Activated CD8-positive, alpha-beta memory T cell treated with anti-CD3 and anti-CD28 coated beads, Interleukin-2, amount 50 U/mL, for 48 hours (primary cell): ENCODE measurements around the gene AMN1.
"Not testable (repeated sequence)": the region's sequence is repeated elsewhere in the genome, so short reads cannot be mapped to it uniquely, and the experiment has no call there.

Experiments
- DNase-seq: peaks from one replicate; pipeline ENCODE4 v3.0.0-alpha.2; 2020

AMN1 gene

DNA sequence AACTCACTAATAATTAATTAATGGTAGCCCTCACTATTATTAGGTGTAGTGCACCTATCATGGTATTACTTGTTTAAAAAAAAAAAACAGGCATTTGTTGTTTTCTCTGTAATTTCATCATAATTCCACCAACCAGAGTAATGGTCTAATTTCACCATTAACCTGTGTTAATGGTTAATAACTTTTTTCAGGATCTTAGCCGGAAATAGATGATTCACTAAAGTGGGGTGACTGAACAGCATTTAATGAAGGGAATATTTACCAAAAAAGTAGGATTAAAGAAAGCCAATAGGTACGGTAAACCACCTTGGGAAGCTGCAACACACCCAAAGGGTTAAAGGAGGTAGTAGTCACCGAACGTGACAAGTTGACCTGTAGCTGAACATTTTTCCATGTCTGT is 56.3 kb downstream of the AMN1 start:
- no peak for DNase-seq

DNA sequence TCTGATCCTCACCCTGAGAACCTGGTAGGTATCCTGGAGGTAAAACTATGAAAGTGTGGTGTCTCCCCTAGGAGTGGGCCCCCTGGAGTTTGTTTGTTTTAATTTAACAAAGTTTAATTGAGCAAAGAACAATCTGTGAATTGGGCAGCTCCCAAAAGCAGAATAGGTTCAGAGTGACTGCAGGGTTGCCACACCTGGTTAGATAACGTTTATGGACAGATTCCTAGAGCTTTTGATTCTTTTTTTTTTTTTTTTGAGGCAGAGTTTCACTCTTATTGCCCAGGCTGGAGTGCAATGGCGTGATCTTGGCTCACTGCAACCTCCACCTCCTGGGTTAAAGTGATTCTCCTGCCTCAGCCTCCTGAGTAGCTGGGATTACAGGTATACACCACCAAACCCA is 59.2 kb downstream of the AMN1 start:
- not testable (repeated sequence) for DNase-seq

DNA sequence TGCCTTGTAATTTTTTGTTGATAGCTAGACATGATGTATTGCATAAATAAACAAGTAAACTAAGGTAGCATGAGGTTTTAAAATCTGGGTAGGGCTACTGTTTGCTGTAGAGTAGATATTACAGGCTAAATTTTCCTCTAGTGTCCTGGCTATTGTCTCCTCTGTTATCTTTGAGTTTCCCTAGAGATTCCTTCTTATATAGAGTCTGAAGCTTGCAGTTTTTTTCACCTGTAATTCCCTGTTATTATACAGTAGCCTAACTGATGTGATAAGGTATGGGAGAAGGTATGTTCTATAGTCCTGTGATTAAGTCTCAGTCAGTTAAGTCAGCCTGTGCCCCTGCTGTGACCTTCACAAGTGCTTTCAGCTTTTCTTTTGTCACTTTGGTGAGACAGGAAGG is 59.8 kb downstream of the AMN1 start:
- no peak for DNase-seq

DNA sequence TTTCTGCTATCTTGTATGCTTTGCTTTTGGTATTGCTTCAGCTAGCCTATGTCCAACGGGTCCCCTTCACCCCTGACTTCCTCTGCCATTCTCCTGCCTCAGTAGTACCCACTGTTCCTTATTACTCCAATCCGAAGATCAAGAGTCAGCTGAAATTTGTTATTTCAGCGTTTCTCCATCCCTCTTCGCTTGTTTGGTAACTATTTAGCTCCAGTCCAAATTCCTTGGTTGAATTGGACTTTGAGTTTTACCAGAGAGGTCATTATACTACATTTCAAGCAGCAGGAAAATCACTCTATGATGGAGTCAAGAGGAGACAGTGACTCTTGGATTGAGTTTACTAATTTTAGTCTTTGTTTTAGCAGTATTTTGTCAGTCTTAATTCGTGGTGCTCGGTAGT is 64.8 kb downstream of the AMN1 start:
- no peak for DNase-seq

DNA sequence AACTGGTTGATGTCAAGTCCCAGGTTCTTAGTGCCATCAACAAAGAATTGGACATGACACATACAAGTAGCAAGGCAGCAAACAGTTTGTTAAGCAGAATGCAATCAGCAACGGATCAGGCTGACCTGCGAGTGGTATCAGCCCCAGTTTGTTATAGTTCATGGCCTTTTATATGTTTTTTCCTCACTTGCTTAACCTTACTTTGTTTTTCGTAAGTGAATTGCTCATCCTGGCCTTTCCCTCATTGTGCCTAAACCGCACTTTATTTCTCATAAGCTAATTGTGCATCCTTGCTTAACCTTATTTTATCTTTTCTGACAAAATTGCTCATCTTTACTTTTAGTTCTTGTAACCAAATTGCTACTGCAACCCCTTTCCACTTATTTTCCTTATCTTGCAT is 65.2 kb downstream of the AMN1 start:
- DNase-seq: no peak

DNA sequence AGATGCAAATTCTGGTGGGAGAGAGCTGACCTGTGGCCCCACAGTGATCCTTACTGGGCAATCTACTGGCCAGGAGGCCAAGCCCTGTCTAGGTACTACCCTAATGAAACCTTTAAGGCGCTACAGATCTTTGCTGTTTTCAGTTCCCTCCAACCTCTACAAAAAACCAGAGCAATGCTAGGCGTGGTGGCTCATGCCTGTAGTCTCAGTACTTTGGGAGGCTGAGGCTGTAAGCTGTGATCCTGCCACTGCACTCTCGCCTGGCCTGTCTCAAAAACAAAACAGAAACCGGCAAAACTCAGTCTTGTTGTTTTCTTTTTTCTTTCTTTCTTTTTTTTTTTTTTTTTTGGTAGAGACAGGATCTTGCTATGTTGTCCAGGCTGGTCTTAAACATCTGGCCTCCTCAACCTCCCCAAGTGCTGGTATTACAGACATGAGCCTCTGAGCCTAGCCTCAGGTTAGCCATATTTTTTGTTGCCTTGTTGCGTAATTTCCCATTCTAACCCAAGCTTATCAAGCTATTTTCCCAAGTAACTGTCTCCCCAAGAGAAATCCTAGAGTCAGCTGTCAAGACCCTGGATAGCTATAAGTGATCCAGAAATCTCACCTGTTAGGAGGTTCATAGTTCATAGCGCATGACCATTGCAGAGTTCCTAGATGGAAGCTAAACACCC is 66.5 kb downstream of the AMN1 start:
- no peak for DNase-seq

DNA sequence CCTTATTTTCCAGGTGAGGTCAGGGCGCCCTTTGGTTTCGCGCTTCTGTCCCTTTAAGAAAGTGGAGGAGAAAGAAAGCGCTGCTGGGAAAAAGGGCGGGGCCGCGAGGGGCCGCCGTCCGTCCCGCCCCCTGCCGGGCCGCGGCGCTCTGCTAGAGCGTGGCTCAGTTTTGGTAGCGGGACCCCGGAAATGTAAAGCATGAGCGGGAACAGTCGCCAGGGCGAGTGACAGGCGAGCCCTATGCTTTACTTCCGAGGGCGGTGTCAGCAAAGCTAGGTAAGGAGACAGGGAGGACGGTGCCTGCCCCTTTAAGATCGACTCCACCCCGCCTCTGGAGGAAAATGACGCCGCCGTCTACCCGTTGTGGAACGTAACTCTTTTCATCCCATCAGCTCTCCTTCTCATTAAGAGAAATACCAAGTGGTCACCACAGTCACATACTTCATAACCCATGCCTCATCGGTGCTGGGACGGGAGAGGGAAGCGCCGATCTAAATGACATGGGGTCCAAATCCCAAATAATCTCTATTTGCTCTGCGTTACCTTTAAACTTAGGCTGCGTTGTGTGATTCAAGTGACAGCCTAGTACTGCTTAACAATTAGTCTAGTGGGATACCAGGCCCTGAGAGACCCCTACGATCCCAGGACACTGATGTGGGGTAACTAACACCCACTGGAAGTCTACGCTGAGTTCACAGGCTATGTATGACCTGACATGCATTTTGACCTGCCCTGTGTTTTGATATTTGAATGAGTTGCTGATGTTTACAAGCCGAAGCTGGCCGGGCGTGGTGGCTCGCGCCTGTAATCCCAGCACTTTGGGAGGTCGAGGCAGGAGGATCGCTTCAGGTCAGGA is 69.5 kb downstream of the AMN1 start, which contains the start of gene ETFBKMT:
Gene ETFBKMT, plus strand, starts transcription at position 602 of the 856 bp plus-strand sequence. CDS start 2,266 bp downstream, outside the sequence.
- peak; percentile 92 for DNase-seq

DNA sequence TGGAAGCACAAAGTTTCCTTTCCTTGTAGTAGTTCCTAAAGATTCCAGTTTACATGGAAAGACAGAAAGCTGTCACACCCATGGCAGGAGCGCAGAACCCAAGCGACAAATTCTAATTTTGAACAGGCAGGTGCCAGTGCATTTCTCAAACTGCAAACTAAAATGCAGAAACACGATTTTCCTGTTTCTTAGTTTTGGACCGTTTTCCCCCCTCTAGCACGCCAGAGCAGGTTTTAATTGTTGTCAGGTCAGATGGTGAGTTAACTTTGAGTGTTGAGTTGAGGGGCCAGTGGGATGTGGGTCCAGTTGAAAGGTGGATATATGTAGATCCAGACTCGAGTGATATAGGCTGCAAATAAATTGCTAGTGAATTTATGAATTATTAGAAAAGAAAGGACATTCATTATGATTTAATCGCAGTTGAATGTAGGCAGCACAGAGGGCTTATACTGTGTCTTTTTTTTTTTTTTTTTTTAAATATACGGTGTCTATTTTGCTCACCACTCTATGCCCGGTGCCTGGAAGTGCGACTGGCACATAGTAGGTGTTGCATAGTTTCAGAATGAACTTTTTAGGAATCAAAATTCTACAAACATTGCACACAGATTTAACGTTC is 70.2 kb downstream of the AMN1 start:
- DNase-seq: no peak

DNA sequence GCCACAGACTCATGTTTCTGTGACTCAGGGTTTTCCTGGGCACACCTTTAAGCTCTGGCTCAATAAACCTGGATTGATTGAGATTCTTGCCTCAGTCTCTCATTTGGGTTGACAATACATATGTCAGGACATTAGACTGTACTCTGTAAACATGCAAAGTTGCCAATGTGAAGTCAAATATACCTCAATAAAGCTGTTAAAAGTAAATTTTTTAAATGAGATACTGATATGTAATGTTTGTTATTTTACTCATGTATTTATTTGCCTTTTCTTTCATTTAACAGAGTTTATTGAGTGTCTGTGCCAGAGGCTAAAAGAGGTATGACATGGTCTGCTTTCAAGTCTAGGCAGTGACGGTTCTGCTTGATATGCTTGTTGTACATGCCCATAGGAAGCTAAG is 73.0 kb downstream of the AMN1 start:
- DNase-seq: no peak

DNA sequence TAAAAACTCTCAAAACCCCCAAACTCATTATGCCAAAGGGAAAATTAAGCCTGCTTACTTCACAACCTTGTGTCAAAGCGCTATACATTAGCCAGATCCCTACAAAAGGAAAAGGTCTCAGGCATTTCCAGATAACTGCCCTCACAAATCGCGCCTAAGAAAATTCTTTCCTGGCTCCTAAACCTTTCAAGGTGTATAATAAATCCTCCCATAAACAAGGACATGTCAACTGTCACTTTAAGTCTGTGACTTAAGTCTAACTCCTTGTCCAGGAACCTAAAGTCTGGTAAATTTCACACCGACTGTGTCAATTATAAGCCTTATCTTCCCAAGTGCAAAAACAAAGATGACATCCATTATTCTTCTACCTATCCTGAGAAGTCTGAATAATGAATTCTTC is 73.6 kb downstream of the AMN1 start:
- DNase-seq: no peak

DNA sequence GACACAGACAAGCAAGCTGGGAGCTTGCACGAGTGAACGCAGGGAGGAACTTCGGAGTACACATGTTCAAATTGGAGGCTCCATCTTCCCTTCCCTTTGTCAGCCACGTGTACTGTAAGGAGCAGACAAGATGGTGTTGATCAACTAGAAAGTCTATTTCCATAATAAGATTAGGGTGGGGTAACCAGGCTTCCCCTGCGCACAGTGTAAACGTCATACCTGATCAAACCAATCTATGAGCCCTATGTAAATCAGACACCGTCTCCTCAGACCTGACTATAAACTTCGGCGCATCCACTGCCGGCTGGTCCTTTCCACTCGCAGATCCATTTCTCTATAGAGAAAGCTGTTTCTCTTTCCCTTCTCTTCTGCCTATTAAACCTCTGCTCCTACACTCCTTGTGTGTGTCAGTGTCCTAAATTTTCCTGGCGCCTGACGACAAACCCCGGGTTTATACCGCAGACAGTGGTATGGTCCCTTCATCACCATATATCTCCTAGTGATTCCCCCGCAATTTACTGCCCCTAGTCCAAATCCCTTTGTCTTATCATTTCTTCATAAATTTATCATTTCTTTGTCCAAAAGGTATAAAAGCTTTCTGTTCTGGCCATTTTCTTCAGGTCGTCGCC is 76.8 kb downstream of the AMN1 start:
- DNase-seq: no peak

DNA sequence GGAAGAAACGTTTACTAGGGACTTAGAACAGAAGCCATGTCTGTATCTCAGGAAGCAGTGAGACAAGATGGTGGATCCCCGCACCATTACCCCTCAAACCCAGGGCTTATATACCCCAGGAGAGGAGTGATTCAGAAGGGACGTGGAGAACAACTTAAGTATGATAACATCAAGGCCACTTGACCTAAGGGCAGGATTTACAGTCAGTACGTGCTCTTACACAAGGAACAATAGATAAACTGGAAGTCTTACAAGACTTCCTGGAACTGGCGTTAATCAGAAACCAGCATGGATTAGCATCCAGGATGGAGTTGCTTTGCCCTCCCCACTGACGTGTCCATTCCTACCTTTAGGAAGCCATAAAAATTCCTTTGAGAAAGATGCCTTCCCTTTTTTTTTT is 77.9 kb downstream of the AMN1 start:
- no peak for DNase-seq

DNA sequence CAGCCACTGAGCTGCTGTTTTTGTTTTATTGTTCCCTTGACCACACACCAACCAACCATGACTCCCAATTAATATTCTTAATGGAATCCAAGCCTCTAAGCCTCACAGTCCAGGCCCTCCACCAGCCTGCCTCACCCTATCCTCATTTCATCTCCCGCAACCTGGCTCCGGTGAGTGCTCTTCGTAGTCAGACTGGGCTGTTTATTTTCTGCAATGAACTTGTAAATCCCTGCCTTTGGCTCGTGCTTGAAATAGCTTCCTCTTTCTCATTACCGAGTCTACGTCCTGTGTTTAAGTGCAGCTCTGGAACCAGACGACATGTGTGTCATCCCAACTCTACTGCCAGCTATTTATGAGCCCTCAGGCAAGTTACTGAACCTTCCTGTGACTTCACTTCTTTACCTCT is 81.7 kb downstream of the AMN1 start:
- no peak for DNase-seq

DNA sequence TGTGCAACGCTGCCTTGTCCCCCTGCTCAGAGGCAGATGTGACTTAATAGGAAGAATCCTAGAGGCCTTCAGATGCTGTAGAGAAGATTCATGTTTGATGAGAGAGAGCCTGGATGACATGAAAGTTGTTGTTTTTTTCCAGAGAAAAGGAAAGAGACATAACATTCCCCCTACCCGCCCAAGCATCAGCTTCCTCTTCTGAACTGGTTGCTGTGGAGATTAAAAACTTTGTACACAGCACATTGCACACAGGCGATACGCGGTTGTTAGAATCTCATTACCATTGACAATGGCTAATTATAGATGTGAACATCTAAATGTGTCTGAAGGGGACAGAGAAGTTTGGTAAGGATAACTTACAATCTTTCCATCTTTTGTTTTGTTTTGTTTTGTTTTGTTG is 82.9 kb downstream of the AMN1 start:
- DNase-seq: no peak

DNA sequence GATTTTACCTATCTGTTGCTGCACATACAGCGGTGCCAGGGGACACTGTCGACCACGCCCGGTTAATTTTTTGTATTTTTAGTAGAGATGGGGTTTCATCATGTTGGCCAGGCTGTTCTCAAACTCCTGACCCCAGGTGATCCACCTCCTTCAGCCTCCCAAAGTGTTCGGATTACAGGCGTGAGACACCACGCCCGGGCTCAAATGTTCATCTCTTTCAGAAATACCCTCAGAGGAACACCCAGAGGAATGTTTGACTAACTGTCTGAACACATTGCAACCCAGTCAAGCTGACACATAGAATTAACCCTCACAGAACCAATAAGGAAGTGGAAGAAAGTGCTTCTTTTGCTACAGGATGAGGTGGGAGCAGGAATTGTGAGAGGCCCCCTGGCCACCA is 84.3 kb downstream of the AMN1 start:
- no peak for DNase-seq

DNA sequence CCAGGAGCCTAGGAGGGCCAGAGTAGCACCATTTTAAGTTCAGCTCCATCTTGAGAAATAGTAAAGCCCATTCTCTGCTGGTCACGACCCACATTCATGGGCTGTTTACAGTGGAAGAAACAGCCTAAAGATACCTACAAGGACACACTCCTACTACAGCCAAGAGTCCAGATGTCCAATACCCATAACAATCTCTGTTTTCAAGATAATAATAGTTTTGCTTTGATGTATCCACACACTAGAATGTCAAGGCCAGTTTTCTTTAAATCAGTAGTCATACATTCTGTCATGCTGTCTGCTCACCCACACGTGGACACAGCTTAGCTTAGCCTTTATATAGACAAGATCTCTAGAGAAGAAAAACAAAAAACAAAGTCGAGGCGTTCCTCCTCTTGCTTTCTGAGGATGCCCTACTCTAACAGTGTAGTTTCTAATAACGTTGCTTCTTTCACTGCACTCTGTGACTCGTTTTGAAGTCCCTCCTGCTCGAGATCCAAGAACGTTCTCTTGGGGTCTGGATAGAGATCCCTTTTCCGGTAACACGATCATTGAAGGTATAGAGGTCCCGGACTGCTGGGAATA is 87.2 kb downstream of the AMN1 start:
- no peak for DNase-seq

DNA sequence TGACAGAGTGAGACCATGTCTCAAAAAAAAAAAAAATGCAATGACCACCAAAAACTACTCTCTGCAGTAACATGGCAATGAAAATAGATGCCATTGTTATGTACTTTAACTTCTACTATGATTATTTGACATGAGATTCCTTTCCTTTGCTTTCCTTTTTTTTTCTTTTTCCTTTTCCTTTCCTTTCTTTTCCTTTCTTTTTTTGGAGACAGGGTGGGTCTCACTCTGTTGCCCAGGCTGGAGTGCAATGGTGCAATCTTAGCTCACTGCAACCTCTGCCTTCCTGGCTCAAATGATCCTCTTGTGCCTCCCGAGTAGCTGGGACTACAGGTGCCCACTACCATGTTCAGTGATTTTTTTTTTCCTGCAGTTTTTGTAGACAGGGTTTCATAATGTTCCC is 94.2 kb downstream of the AMN1 start:
- no peak for DNase-seq

DNA sequence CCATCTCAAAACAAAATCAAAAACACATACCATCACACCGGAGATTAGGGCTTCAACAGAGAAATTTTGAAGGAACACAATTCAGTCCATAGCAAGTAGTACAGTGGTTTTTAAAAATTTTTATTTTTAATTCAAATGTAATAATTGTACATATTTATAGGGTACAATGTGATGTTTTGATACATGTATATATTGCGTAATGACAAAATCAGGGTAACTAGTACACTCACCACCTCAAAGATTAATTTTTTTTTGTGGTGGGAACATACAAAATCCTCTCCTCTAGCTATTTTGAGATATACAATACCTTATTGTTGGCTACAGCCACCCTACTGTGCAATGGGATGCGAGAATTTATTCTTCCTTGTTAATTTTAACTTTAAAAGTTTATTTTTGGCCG is 95.4 kb downstream of the AMN1 start:
- DNase-seq: no peak

DNA sequence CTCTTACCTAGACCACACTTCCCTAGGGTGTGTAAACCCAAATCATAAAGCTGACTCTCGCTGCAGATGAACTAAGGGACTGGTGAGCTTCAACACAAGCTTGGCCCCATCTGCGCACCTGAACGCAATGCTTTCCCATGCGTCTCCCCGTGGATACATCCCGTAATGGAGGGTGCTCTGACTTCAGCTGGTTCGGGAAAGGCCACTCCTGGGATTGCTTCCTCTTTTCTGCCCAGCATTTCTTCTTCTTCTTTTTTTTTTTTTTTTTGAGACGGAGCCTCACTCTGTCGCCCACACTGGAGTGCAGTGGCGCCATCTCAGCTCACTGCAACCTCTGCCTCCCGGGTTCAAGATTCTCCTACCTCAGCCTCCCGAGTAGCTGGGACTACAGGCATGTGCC is 97.0 kb downstream of the AMN1 start:
- DNase-seq: no peak

DNA sequence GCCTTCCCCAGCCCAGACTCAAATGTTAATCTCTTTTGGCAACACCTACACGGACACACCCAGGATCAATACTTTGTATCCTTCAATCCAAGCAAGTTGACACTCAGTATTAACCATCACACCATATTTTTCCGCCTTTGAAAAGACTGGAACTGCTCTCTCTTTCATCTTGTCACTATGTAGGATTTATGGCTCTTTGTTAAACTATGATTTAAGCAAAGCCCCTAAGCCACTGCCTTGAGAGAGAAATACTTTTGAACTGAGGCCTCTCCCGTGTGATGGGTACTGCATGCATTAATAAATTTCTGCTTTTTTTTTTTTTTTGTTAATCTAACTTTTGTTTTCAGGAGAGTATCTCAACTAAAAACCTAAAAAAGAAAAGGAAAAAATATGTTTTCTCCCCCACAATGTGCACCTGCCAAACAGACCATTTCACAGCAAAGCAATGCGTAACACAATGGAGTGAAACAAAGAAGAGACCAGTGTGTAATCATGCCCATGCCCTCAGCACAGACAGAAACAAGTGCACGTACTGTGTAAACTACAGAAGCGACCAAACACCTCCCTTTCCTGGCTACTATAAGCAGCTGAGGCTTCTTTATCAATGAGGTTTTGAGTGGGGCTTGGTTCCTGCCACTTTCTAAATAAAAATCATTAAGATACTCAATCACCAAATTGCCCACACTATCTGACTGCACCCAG is 97.6 kb downstream of the AMN1 start:
- DNase-seq: no peak

DNA sequence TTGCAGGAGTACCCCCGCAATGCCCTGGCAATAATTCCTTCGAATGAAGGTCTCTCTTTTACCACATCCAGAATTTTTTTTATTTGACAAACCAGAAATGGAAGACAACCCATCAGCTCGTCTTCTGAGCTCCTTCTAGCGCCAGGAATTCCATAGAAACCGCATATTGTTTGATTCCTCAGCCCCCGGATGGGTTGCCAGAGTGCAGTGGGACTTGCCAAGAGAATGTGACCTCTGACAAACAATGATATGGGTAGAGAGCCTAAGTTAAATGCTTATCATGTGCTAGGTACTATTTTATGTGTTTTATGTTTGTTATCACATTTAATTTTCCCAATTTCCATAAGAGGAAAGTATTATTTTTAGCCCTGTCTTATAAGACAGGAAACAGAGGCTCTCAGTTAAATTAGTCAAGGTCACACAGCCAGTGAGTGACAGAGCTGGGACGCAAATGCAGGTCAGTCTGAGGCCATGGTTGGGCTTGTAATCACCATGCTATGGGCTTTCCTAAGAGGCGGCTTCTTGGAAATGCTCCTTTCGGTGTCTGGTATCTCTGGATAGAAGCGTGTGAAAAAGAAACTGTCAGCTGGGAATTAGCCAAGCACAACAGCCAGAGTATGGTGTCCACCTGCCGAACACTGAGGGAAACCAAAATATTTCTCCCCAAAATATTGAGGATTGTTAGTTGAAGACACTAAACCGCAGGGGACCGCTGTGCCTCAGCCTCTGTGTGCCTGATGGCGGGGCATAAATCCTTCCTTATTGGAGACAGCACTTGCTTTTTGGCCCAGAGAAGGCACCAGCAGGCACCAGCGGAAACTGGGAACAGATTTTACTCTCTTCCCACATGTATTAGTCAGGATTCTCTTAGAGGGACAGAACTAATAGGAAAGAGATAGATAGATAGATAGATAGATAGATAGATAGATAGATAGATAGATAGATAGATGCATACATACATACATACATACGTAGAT is 98.8 kb downstream of the AMN1 start:
- no peak for DNase-seq
